ENCODE measurements around the gene RTN4R. TPM values are rescaled to one million over a fixed set of nuclear protein-coding genes. Genes with fewer than 3 reads are reported as not detected.
A peak's percentile ranks its signal among the peaks of the same experiment; 100 is the strongest.

Gene RTN4R
- total and polyA plus RNA-seq, 9 of the 15 experiments (the other 6 are each of a cell fraction or from before 2014, with no cell fraction given): 0.04 to 2.8 (median 1.4) TPM; not detected in 3

DNA sequence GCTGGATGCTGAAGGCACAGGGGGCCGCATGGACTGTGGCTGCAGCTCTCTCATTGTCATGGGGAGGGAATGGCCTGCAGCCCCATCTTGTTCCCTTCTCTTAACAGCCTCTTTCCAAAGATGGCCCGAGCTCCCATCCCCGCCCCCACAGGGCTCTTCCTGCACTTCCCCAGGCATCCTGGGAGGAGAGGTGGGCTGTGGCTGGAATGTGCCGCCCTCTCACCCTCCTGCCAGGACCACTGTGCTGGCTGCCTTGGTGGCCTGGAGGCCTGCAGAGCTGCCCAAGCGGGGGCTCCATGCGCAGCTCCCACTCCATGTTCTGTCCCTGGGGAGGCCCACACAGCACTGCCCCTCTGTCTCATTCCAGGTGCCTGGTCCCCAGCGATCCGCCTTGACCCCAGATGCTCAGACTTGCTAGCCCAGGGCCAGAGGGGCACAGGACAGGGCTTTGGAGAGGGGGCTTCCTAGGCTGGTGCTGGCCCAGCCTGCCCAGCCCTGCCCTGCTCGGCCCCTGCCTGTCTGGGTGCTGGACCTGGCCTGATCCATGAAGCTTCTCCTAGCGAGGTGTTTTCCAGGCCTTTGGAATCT lies 56.6 kb downstream of the RTN4R start (continued):
- TF ChIP-seq ZNF12 (CRISPR knock-in tag; IDR thresholded peaks at IDR 0.05): no peak
- TF ChIP-seq NFE2L1 (tag; IDR thresholded peaks at IDR 0.05; ENCODE audit: borderline replicate concordance, low read depth): no peak
- TF ChIP-seq, protein P1, sequence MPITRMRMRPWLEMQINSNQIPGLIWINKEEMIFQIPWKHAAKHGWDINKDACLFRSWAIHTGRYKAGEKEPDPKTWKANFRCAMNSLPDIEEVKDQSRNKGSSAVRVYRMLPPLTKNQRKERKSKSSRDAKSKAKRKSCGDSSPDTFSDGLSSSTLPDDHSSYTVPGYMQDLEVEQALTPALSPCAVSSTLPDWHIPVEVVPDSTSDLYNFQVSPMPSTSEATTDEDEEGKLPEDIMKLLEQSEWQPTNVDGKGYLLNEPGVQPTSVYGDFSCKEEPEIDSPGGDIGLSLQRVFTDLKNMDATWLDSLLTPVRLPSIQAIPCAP (CRISPR knock-in tag; IDR thresholded peaks at IDR 0.05; ENCODE audit: borderline replicate concordance): no peak

DNA sequence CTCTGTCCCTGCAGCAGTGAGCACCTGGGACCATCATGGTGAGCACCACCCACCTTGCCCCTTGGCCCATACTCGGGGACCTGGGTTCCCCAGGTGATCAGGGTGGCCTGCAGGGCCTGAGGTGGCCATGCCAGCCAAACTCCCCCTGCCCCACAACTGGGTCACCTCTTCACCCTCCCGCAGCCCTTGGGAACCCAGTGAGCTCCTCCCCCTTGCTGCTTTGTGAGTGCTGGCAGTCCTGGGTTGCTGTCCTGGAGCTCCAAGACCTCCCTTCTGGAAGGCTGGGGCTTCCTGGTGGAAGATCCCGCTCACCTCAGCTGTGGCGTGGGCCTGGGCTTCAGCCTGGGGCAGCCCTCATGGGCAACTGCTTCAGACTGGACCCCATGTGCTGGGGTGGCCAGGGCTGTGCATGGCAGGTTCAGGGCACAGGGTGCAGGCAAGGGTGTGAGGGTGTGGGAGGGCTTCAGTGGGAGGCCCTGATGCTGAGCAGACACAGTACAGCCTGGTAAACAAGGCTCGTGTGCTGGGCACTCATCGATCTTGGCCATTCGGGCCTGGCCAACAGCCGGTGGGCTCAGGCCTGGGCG lies 57.6 kb downstream of the RTN4R start:
- H3K9me1 ChIP-seq (ENCODE audit: control insufficient read depth, insufficient read depth, low read length): no peaks in the 10 kb centered on the region
- H3K4me1 ChIP-seq (replicated peaks in 1 of 2; ENCODE audit: control insufficient read depth in 2 of 2, insufficient read depth in 2 of 2, low read length in 2 of 2): peaks cover 23 to 81% of the 10 kb centered on the region in 2 experiments
- FAIRE-seq (no peak), ATAC-seq (no peak), DNase-seq (ENCODE audit: extremely low read depth in 1 of 4, low spot score in 3 of 4) (no peak)
- H3K36me3 ChIP-seq (ENCODE audit: control insufficient read depth, insufficient read depth, low read length): no peaks in the 10 kb centered on the region
- peak overlapping the region in 1 of 2 experiments; percentile 79; a peak in 2 of 4 replicates for H3K9ac ChIP-seq (ENCODE audit: insufficient read depth in 1 of 2, low read depth in 2 of 2, low read length in 2 of 2)
- ChIA-PET POLR2A (interaction anchor here (0.5 to 4.0 kb wide), 23 partner anchors 8 to 436 kb away, joined by 3 to 38 read pairs (median 4); no protein-coding TSS in a partner anchor), CTCF (ENCODE audit: low intra/inter-chr PET ratio) (no interaction called here)
- peaks cover 46% of the 10 kb centered on the region for H4K20me1 ChIP-seq (replicated peaks; ENCODE audit: control insufficient read depth, insufficient read depth, low read length)
- TF ChIP-seq ZNF146 (CRISPR knock-in tag; IDR thresholded peaks at IDR 0.05; ENCODE audit: unreplicated experiment) (no peak), KDM5B (IDR thresholded peaks at IDR 0.05; ENCODE audit: insufficient replicate concordance, low read depth, low read length) (peak; percentile 16), ZNF384 (IDR thresholded peaks at IDR 0.05; ENCODE audit: low read depth, low read length) (no peak), POLR2G (IDR thresholded peaks at IDR 0.05; ENCODE audit: low read depth, low read length) (peak; percentile 61), HDAC6 (IDR thresholded peaks at IDR 0.05; ENCODE audit: low read depth, low read length) (0 out of 2 replicates have a peak, but pooled peaks have one; percentile 3)
- BruUV-seq (replicated peaks): no TSS peak
- H3K4me2 ChIP-seq (ENCODE audit: insufficient read depth, low read length): no peak overlapping the region
- in situ Hi-C loops (cut with MboI) (no loop called here), intact Hi-C loops (cut with micrococcal nuclease) (no loop called here)
- no peak overlapping the region for H2AFZ ChIP-seq (ENCODE audit: low read depth, low read length)
- H3K27ac ChIP-seq (ENCODE audit: extremely low read depth, low read depth, low read length): no peak overlapping the region
- H3K4me3 ChIP-seq: no peak overlapping the region
- peaks cover 16% of the 10 kb centered on the region for H3K79me2 ChIP-seq (ENCODE audit: control insufficient read depth, insufficient read depth, low read length)
- peaks cover 27 to 41% of the 10 kb centered on the region in 2 experiments; a peak in 4 of 5 replicates for H3K27me3 ChIP-seq (ENCODE audit: control insufficient read depth in 2 of 2, insufficient read depth in 2 of 2, low read length in 2 of 2)
- 41% methylated on average over 9 of the region's 9 CpGs for WGBS (ENCODE audit: insufficient coverage, low coverage, missing lambda C conversion rate)
- H3K9me3 ChIP-seq (replicated peaks; ENCODE audit: control insufficient read depth, insufficient read depth, low read depth, low read length): no peaks in the 10 kb centered on the region

All from K562 (cell line).